ENCODE measurements around the gene SNRPB2. TPM values are rescaled to one million over a fixed set of nuclear protein-coding genes. Genes with fewer than 3 reads are reported as not detected.

Gene SNRPB2
- total RNA-seq, 1 experiment from 2014 or later: 78.4 TPM

GRCh38 chr20:16684416-16684815 lies 45.4 kb upstream of the SNRPB2 start:
- RAD21 ChIA-PET (ENCODE audit: low non-redundant PET in 1 of 2, low total read pairs in 2 of 2, uncharacterized antibody in 2 of 2, unreplicated experiment in 2 of 2): no interaction called here
- CTCF ChIA-PET: no interaction called here
- intact Hi-C loops (cut with micrococcal nuclease): no loop called here

GRCh38 chr20:16689906-16690305 lies 39.9 kb upstream of the SNRPB2 start:
- Histone ChIP-seq H3K9me3 (ENCODE audit: control insufficient read depth in 1 of 2, insufficient read depth in 1 of 2, low read depth in 1 of 2, low read length in 2 of 2) (no peaks in the 10 kb centered on the region), H3K9me2 (ENCODE audit: insufficient read depth) (no peaks in the 10 kb centered on the region), H3K4me2 (ENCODE audit: low read length) (no peak overlapping the region), H3K4me3 (replicated peaks in 1 of 2; ENCODE audit: low read depth in 1 of 2, low read length in 2 of 2) (no peak overlapping the region), H3K79me2 (ENCODE audit: insufficient read depth, low read length) (no peaks in the 10 kb centered on the region), H2AFZ (ENCODE audit: low read depth, low read length, poor library complexity, severe bottlenecking) (no peak overlapping the region), H4K20me1 (ENCODE audit: insufficient read depth) (no peaks in the 10 kb centered on the region), H3K9ac (ENCODE audit: low read length) (no peak overlapping the region), H3K36me3 (ENCODE audit: control insufficient read depth in 1 of 2, insufficient read depth in 2 of 2, low read length in 2 of 2) (no peaks in the 10 kb centered on the region), H3K27me3 (ENCODE audit: insufficient read depth, low read length) (no peaks in the 10 kb centered on the region), H3K4me1 (ENCODE audit: control insufficient read depth in 1 of 2, insufficient read depth in 2 of 2, low read length in 2 of 2) (no peaks in the 10 kb centered on the region), H3K27ac (ENCODE audit: low read depth, low read length) (no peak overlapping the region)
- intact Hi-C loops (cut with micrococcal nuclease): no loop called here
- ChIA-PET RAD21 (ENCODE audit: low non-redundant PET in 1 of 2, low total read pairs in 2 of 2, uncharacterized antibody in 2 of 2, unreplicated experiment in 2 of 2) (no interaction called here), CTCF (no interaction called here), POLR2A (no interaction called here)
- TF ChIP-seq SRF (IDR thresholded peaks at IDR 0.05; ENCODE audit: low read depth) (no peak), ZFX (IDR thresholded peaks at IDR 0.05) (no peak), SP1 (IDR thresholded peaks at IDR 0.05; ENCODE audit: low read depth) (no peak), YY1 (IDR thresholded peaks at IDR 0.05; ENCODE audit: extremely low read depth, insufficient replicate concordance, low read depth, low read length) (no peak), EGR1 (IDR thresholded peaks at IDR 0.05; ENCODE audit: low read depth) (no peak), EZH2 (IDR thresholded peaks at IDR 0.05) (no peak), ZNF274 (IDR thresholded peaks at IDR 0.05; ENCODE audit: low read depth, low read length) (no peak), POLR2AphosphoS5 (IDR thresholded peaks at IDR 0.05; ENCODE audit: low read depth, low read length) (no peak), JUND (IDR thresholded peaks at IDR 0.05) (no peak), CEBPB (IDR thresholded peaks at IDR 0.05; ENCODE audit: low read depth) (no peak), CTCF (IDR thresholded peaks at IDR 0.05 in 2 of 3, conservative IDR thresholded peaks at IDR 0.05 in 1 of 3; ENCODE audit: borderline replicate concordance in 1 of 3, insufficient read depth in 1 of 3, low read depth in 2 of 3, low read length in 2 of 3) (no peak), CBX3 (IDR thresholded peaks at IDR 0.05; ENCODE audit: low read depth) (no peak), ZBTB33 (IDR thresholded peaks at IDR 0.05; ENCODE audit: extremely low read depth, insufficient replicate concordance, low read length) (no peak), ATF3 (IDR thresholded peaks at IDR 0.05) (no peak), EZH2phosphoT487 (IDR thresholded peaks at IDR 0.05; ENCODE audit: borderline replicate concordance) (no peak)
- DNase-seq (ENCODE audit: low read depth, low spot score) (no peak), ATAC-seq (no peak)
- BruUV-seq (replicated peaks): no TSS peak

More at GRCh38 chr20:16684416-16684815, 45.4 kb upstream of the SNRPB2 start:
- Histone ChIP-seq H3K9me3 (ENCODE audit: control insufficient read depth in 1 of 2, insufficient read depth in 1 of 2, low read depth in 1 of 2, low read length in 2 of 2) (no peaks in the 10 kb centered on the region), H3K27ac (ENCODE audit: low read depth, low read length) (no peak overlapping the region), H3K9me2 (ENCODE audit: insufficient read depth) (no peaks in the 10 kb centered on the region; the same call in 1 of the 2 replicates), H3K27me3 (ENCODE audit: insufficient read depth, low read length) (no peaks in the 10 kb centered on the region), H3K4me2 (ENCODE audit: low read length) (no peak overlapping the region), H3K36me3 (ENCODE audit: control insufficient read depth in 1 of 2, insufficient read depth in 2 of 2, low read length in 2 of 2) (no peaks in the 10 kb centered on the region), H3K4me1 (ENCODE audit: control insufficient read depth in 1 of 2, insufficient read depth in 2 of 2, low read length in 2 of 2) (no peaks in the 10 kb centered on the region), H3K9ac (ENCODE audit: low read length) (no peak overlapping the region), H2AFZ (ENCODE audit: low read depth, low read length, poor library complexity, severe bottlenecking) (no peak overlapping the region), H4K20me1 (ENCODE audit: insufficient read depth) (no peaks in the 10 kb centered on the region), H3K4me3 (replicated peaks in 1 of 2; ENCODE audit: low read depth in 1 of 2, low read length in 2 of 2) (no peak overlapping the region), H3K79me2 (ENCODE audit: insufficient read depth, low read length) (no peaks in the 10 kb centered on the region)
- POLR2A ChIA-PET: no interaction called here
- no TSS peak for BruUV-seq (replicated peaks)
- no peak for ATAC-seq
- no peak for TF ChIP-seq ZNF274 (IDR thresholded peaks at IDR 0.05; ENCODE audit: low read depth, low read length)
- DNase-seq (ENCODE audit: low read depth, low spot score): no peak
